Activated CD4-positive, alpha-beta T cell treated with anti-CD3 and anti-CD28 coated beads for 4 hours (primary cell): Measurements from ENCODE around the gene IL22.
"Not testable (repeated sequence)": the region's sequence is repeated elsewhere in the genome, so short reads cannot be mapped to it uniquely, and the experiment has no call there.

Source experiments
- DNase-seq, 2 donors: peaks; one replicate each; pipeline ENCODE4 v3.0.0-alpha.2; 2020

The IL22 gene

GRCh38 chr12:68227356-68227755 is 26.0 kb downstream of the IL22 start:
- DNase-seq, result no peak

DNA sequence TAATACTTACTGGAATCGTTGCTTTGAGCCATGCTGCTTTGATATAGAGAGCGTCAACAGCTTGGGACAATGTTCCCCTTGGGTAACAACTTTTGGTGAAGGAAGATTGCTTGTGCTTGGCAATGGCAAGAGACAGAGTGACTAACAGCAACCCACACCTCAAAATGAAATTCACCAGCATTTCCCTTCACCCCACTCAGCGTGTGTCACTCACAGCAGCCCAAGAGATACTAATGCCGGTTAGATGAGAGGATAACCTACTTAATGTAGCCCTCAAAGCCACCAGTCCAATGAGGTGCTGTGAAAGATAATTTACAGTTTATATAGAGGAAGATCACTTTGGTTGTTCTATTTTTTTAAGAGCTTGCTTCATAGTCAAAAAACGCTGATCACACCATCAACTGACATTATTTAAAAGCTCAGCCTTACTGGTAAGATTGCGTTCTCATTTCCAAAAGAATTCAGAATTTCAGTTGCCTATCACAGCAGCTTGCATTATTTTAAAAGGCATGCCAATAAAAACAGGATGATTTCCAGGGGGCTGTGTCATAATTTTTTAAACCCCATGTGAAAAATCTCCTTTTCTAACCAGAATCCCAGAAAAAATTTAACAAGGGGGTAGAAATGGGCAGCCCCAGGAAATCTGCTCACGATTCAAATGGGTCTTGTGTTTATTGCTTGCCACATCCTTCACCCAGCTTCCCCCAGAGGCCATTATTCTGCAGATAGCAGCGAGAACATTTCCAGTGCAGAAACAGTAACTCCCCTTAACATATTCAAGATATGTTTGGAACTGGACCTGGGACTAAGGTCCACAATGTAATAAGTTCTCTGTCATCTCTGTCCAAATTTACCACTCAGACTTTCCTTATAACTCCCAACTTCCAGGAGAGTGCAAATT is 27.6 kb downstream of the IL22 start, which contains the start of gene IL26:
TSS of gene IL26 (minus strand) at position 235 of the 901 bp plus-strand sequence. CDS start at position 181, 54 bp downstream.
- no peak for DNase-seq

GRCh38 chr12:68224613-68225285 is 28.7 kb downstream of the IL22 start:
- DNase-seq, result no peak

GRCh38 chr12:68223067-68223747 is 30.2 kb downstream of the IL22 start:
- peak; percentile 70 to 75 for DNase-seq

GRCh38 chr12:68222326-68222725 is 31.1 kb downstream of the IL22 start:
- DNase-seq, result no peak

DNA sequence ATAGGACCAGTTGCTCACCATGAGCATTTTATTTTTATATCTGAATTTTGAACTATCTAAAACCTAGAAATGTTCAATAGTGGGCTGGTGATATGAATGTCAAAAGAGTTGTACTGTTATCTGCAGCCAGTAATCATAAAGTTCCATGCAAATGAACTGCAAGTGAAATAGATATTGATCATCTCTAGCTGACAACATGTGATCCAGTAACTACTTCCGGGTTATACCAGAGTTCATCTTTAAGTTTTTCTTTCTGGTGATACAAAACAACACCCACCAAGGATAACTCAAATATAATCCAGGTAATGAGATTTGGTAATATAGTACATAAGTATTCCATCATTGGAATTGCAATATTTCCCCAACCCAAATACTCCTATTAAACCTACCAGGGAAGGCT is 31.9 kb downstream of the IL22 start:
- DNase-seq, result no peak

DNA sequence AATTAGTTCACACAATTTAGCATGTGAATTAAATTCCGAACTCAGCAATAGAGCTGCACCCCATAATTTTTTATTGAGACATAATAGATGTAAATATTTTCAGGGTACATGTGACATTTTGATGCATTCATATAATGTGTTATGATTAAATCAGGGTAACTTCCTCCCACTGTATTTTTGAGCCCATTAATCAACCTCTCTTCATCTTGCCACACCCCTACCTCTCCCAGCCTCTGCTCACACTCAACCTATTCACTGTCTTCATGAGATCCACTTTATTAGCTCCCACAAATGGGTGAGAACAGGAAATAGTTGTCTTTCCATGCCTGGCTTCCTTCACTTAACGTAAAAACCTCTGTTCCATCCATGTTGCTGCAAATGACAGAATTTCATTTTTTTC is 42.5 kb downstream of the IL22 start:
- DNase-seq, result no peak

DNA sequence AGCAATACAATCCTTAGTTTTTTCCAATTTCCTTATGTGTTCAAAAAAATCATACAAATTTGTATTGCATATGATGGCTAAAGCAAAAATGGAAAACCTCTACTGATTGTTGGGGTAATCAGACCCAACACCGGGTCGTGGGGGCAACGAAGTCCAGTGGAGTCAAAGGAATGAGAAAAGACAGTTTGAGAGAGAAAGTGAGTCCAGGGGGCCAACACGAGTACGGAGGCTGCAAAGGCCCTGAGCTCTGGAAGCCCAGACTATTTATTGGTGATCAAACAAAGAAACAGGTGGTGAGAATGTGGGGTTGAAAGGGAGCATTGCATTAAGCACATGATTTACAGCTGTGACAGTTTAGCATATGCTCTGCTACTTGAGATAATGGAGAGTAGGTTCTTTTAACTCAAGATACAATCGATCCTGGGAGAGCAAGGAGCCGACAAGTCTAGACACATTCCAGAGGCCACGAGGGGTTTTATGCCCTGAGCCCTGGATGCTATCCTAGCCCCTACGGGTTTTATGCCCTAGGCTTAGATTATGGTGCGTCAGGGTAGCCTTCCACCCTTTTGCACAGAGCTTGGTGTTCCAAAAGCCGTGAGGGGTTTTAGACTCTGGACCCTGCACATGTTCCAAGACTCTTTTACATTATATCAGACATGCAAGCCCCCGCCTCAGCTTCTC is 44.2 kb downstream of the IL22 start:
- DNase-seq, result not testable (repeated sequence)

DNA sequence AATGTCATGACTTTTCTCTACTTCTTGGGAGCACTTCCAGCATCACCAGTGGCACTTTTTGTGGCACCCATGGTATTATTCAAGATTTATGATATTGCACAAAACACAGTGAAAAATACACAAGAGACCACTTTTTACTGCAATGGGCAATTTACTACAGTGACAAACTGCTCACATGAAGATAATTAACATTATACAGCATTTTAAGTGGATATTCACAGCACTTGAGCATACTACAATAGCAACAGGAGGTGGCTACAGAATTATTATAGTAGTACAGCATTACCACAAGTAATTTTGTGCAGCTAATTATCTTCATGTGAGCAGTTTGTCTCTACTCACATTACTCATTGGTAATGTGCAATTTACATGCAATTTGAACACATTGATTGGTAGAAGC is 46.1 kb downstream of the IL22 start:
- DNase-seq, result no peak

- DNase-seq, result no peak
These were observed 47.0 kb downstream of the IL22 start for GRCh38 chr12:68206446-68206845.

GRCh38 chr12:68203460-68203875 is 49.9 kb downstream of the IL22 start:
- DNase-seq, result no peak

GRCh38 chr12:68200854-68201253 is 52.5 kb downstream of the IL22 start:
- no peak for DNase-seq

DNA sequence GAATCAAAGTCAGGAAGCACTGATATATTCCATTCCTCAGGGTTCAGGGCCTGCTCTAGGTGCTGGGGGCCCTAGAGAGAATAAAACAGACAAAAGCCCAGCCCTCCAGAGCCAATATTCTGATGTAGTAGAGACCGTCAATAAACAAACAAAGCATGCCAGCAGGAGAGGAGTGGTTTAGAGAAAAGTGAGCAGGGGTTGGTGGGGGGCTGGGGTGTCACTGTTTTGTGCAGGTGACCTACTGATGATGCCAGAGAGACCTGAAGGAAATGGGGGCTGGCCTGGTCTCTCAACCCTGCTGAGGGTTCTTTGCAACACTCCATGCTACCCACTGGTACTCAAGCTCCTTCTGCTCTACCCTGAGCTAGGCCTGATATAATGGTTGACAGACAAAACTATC is 54.3 kb downstream of the IL22 start:
- DNase-seq, result no peak

GRCh38 chr12:68198507-68199086 is 54.8 kb downstream of the IL22 start:
- DNase-seq, result no peak
